CD14-positive monocyte (primary cell): ENCODE measurements around the gene XPO6. TPM values are rescaled to one million over a fixed set of nuclear protein-coding genes. Genes with fewer than 3 reads are reported as not detected.

ENCODE experiments used
- DNase-seq, 3 donors: peaks; one replicate each; pipeline ENCODE4 v3.0.0-alpha.2; 2011 to 2022
- H2AFZ ChIP-seq: 2 replicates; pipeline ENCODE4 v1.6.0; 2012; ENCODE audit warnings: mild to moderate bottlenecking, low read depth, low read length, inconsistent platforms; ENCODE audit not compliant: insufficient read depth, poor library complexity, severe bottlenecking
- H3K27ac ChIP-seq, 2 donors: 1 replicate in 1 of 2; 2 replicates in 1 of 2; pipeline ENCODE4 v1.5.1; 2012 to 2013; ENCODE audit warnings: low read length in 2 of 2, control low read depth in 1 of 2, inconsistent platforms in 1 of 2, low read depth in 1 of 2, mild to moderate bottlenecking in 1 of 2
- H3K27me3 ChIP-seq, 2 donors: one replicate each; pipeline versions ENCODE4 v1.6.0 to v1.6.1; 2011 to 2013; ENCODE audit warnings: low read length in 2 of 2; ENCODE audit not compliant: control insufficient read depth in 2 of 2, insufficient read depth in 2 of 2
- H3K36me3 ChIP-seq, 2 donors: replicated peaks in 1 of 2; 1 replicate in 1 of 2; 2 replicates in 1 of 2; pipeline versions ENCODE4 v1.5.1 to v1.6.1; 2012 to 2013; ENCODE audit warnings: low read length in 2 of 2, control low read depth in 1 of 2, inconsistent platforms in 1 of 2, mild to moderate bottlenecking in 1 of 2; ENCODE audit not compliant: insufficient read depth in 2 of 2, control insufficient read depth in 1 of 2
- H3K4me1 ChIP-seq, 2 donors: 1 replicate in 1 of 2; 2 replicates in 1 of 2; pipeline versions ENCODE4 v1.5.1 to v1.6.1; 2012 to 2013; ENCODE audit warnings: low read length in 2 of 2, control low read depth in 1 of 2, inconsistent platforms in 1 of 2, mild to moderate bottlenecking in 1 of 2, moderate library complexity in 1 of 2; ENCODE audit not compliant: insufficient read depth in 2 of 2, control insufficient read depth in 1 of 2
- H3K4me2 ChIP-seq: replicated peaks from 2 replicates; pipeline ENCODE3; 2012; ENCODE audit warnings: low read length, moderate library complexity, mild to moderate bottlenecking; ENCODE audit not compliant: poor library complexity, severe bottlenecking; ENCODE audit errors: extremely low read depth
- H3K4me3 ChIP-seq, 3 experiments: fragments of 200-600 bp in 1 of 3; sonication (generic) in 1 of 3; replicated peaks in 1 of 3; 1 replicate in 2 of 3; 2 replicates in 1 of 3; pipeline ENCODE4 v1.5.1; 2011 to 2013; ENCODE audit warnings: low read length in 3 of 3, mild to moderate bottlenecking in 3 of 3, control low read depth in 2 of 3, low read depth in 2 of 3, inconsistent platforms in 1 of 3, moderate library complexity in 1 of 3
- H3K79me2 ChIP-seq: 2 replicates; pipeline ENCODE4 v1.6.0; 2012; ENCODE audit warnings: mild to moderate bottlenecking, control low read depth, inconsistent platforms, low read length, moderate library complexity; ENCODE audit not compliant: insufficient read depth
- H3K9ac ChIP-seq: 2 replicates; pipeline ENCODE4 v1.6.0; 2017; ENCODE audit warnings: low read length, mild to moderate bottlenecking; ENCODE audit not compliant: insufficient read depth, poor library complexity, severe bottlenecking
- H3K9me3 ChIP-seq, 2 donors: replicated peaks in 1 of 2; 1 replicate in 1 of 2; 2 replicates in 1 of 2; pipeline versions ENCODE4 v1.5.1 to v1.6.1; 2012 to 2013; ENCODE audit warnings: low read length in 2 of 2, control low read depth in 1 of 2; ENCODE audit not compliant: control insufficient read depth in 1 of 2, insufficient read depth in 1 of 2
- H4K20me1 ChIP-seq: 2 replicates; pipeline ENCODE4 v1.6.0; 2012; ENCODE audit warnings: mild to moderate bottlenecking, low read length, control low read depth, moderate library complexity; ENCODE audit not compliant: insufficient read depth
- H3K27ac Mint-ChIP-seq, 7 donors: one replicate each; pipeline ENCODE4 v1.8.0; 2020; ENCODE audit warnings: mild to moderate bottlenecking in 7 of 7, mixed read lengths in 7 of 7, moderate library complexity in 6 of 7, inconsistent platforms in 2 of 7
- H3K27me3 Mint-ChIP-seq, 3 donors: one replicate each; pipeline ENCODE4 v1.8.0; 2021 to 2022; ENCODE audit warnings: low read depth in 3 of 3, mild to moderate bottlenecking in 3 of 3, mixed read lengths in 3 of 3, moderate library complexity in 3 of 3, inconsistent platforms in 1 of 3
- H3K36me3 Mint-ChIP-seq, 2 donors: one replicate each; pipeline ENCODE4 v1.8.0; 2020; ENCODE audit warnings: mixed read lengths in 2 of 2, inconsistent platforms in 1 of 2, mild to moderate bottlenecking in 1 of 2
- H3K4me1 Mint-ChIP-seq: one replicate; pipeline ENCODE4 v1.8.0; 2020; ENCODE audit warnings: mild to moderate bottlenecking, mixed read lengths
- H3K4me3 Mint-ChIP-seq, 2 donors: one replicate each; pipeline ENCODE4 v1.8.0; 2020; ENCODE audit warnings: mild to moderate bottlenecking in 2 of 2, mixed read lengths in 2 of 2, moderate library complexity in 1 of 2
- H3K9me3 Mint-ChIP-seq, 7 donors: one replicate each; pipeline ENCODE4 v1.8.0; 2020 to 2022; ENCODE audit warnings: mixed read lengths in 7 of 7, mild to moderate bottlenecking in 6 of 7, moderate library complexity in 6 of 7, inconsistent platforms in 2 of 7
- WGBS: methylation state at CpG from one replicate; pipeline ENCODE4 v1.1.5; 2013; ENCODE audit warnings: missing lambda C conversion rate; ENCODE audit not compliant: insufficient coverage; 5-methylcytosine and 5-hydroxymethylcytosine counted together
- intact Hi-C, 2 donors: fragments of 100-400 bp; cut with micrococcal nuclease; formaldehyde crosslinking; loops; one replicate each; pipeline versions ENCODE4 v1.15.0 to v1.15.1; 2023
- polyA plus RNA-seq, 3 donors: library from polyadenylated mRNA; depleted of rRNA in 1 of 3; unstranded in 2 of 3; stranded (reverse) in 1 of 3; fragments of 300-500 nt in 2 of 3; fragments of >200 nt in 1 of 3; fragmentation: Illumina TruSeq in 2 of 3; gene quantifications; 1 replicate in 2 of 3; 2 replicates in 1 of 3; pipeline ENCODE4 v1.2.3, GENCODE V29; 2012 to 2021
- TF ChIP-seq, protein P1 (sequence below): fragments of 200-600 bp; IDR thresholded peaks from one replicate; pipeline ENCODE4 v1.8.0; 2022; ENCODE audit warnings: antibody characterized with exemption, mild to moderate bottlenecking

The XPO6 gene
- polyA plus RNA-seq, 3 donors: 35.7 to 166 (median 38.3) TPM

DNA sequence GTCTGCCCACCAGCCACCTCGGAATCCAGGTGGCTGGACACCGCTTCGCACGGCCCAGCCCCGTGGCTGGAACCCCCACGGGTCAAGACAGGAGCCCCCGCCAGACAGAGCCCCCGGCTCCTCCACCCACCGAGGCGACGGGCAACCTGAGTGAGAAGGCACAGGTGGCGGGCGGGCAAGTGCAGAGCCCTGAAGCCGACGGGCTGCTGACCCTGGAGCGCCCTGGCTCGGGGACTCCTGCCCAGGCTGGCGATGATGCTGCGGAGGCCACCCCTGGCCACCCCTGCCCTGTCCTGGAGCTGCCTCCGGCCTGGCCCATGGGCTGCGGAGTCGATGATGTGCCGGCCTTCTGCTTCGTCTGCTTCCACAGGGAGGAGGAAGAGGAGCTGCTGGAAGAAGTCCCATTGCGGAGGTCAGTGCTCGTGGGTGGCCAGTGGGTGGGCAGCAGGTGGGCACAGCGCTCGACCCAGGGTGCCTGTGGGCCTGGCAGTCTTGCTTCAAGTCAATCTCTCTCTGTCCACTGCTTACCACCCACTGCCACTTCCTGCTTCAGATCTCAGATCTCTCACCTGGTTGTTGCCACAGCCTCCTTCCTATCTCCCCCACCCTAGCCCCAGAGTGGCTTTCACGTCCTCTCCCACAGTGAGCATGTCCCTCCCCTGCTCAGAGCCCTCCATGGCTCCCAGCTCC lies 47.5 kb upstream of the XPO6 start:
- intact Hi-C loops: loop anchor here in 1 of 2 donors (10.0 kb wide), 1 partner anchor 1204 kb away; no protein-coding TSS in a partner anchor
- Mint-ChIP-seq H3K36me3 (no peaks in the 10 kb centered on the region), H3K4me1 (no peaks in the 10 kb centered on the region), H3K27me3 (peaks cover 4 to 11% (median 7%) of the 10 kb centered on the region in 3 donors), H3K27ac (no peak overlapping the region), H3K9me3 (peaks cover 0 to 5% (median 2%) of the 10 kb centered on the region in 7 donors), H3K4me3 (no peak overlapping the region)
- Histone ChIP-seq H3K27me3 (no peaks in the 10 kb centered on the region), H3K9ac (no peak overlapping the region), H2AFZ (no peak overlapping the region), H3K9me3 (no peaks in the 10 kb centered on the region), H3K4me3 (no peak overlapping the region), H3K36me3 (no peaks in the 10 kb centered on the region), H3K4me1 (no peaks in the 10 kb centered on the region), H3K79me2 (no peaks in the 10 kb centered on the region), H3K4me2 (no peak overlapping the region), H4K20me1 (no peaks in the 10 kb centered on the region), H3K27ac (no peak overlapping the region)
- DNase-seq: no peak
- WGBS: 84% methylated on average over 26 of the region's 29 CpGs
- TF ChIP-seq, protein P1, sequence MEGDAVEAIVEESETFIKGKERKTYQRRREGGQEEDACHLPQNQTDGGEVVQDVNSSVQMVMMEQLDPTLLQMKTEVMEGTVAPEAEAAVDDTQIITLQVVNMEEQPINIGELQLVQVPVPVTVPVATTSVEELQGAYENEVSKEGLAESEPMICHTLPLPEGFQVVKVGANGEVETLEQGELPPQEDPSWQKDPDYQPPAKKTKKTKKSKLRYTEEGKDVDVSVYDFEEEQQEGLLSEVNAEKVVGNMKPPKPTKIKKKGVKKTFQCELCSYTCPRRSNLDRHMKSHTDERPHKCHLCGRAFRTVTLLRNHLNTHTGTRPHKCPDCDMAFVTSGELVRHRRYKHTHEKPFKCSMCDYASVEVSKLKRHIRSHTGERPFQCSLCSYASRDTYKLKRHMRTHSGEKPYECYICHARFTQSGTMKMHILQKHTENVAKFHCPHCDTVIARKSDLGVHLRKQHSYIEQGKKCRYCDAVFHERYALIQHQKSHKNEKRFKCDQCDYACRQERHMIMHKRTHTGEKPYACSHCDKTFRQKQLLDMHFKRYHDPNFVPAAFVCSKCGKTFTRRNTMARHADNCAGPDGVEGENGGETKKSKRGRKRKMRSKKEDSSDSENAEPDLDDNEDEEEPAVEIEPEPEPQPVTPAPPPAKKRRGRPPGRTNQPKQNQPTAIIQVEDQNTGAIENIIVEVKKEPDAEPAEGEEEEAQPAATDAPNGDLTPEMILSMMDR: no peak

DNA sequence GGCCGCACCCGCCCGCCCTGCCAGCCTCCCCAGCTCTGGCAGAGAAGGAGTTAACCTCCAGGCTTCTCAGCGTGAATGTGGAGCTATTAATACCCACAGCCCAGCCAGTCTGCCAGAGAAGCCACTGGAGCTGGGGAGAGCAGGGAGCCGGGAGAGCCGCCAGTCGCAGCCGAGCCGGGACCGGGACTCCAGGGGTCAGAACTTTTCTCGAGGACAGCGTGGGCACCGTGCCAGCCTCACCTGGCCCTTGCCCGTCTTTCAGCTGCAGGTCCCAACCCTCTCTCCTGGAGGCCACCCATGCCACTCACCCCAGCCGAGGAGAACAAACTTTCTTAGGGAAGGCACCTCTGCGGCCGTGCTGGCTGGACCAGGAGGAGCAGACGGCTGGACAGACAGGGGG lies 46.8 kb upstream of the XPO6 start:
- Histone ChIP-seq H3K36me3 (no peaks in the 10 kb centered on the region), H3K27ac (no peak overlapping the region), H4K20me1 (no peaks in the 10 kb centered on the region), H3K9me3 (no peaks in the 10 kb centered on the region), H3K4me3 (no peak overlapping the region), H2AFZ (no peak overlapping the region), H3K27me3 (no peaks in the 10 kb centered on the region), H3K4me2 (no peak overlapping the region), H3K4me1 (no peaks in the 10 kb centered on the region), H3K79me2 (no peaks in the 10 kb centered on the region), H3K9ac (no peak overlapping the region)
- TF ChIP-seq, protein P1: no peak
- Mint-ChIP-seq H3K4me3 (no peak overlapping the region), H3K27ac (no peak overlapping the region), H3K4me1 (no peaks in the 10 kb centered on the region), H3K36me3 (no peaks in the 10 kb centered on the region), H3K9me3 (peaks cover 0 to 5% (median 2%) of the 10 kb centered on the region in 7 donors), H3K27me3 (peaks cover 4 to 9% (median 5%) of the 10 kb centered on the region in 3 donors)
- intact Hi-C loops: loop anchor here in 1 of 2 donors (10.0 kb wide), 1 partner anchor 1204 kb away; no protein-coding TSS in a partner anchor
- DNase-seq: no peak
- 52% methylated on average over 18 of the region's 18 CpGs for WGBS
